GM18873 (cell line): ENCODE data around the gene SEC61A1.

Experiments
- ATAC-seq: cut with Tn5 transposase; IDR thresholded peaks from one replicate; pipeline ENCODE4 v1.9.1; 2021; ENCODE audit warnings: mild to moderate bottlenecking, moderate library complexity, moderate number of reproducible peaks; ENCODE audit not compliant: unreplicated experiment, low FRiP score

SEC61A1 gene

DNA sequence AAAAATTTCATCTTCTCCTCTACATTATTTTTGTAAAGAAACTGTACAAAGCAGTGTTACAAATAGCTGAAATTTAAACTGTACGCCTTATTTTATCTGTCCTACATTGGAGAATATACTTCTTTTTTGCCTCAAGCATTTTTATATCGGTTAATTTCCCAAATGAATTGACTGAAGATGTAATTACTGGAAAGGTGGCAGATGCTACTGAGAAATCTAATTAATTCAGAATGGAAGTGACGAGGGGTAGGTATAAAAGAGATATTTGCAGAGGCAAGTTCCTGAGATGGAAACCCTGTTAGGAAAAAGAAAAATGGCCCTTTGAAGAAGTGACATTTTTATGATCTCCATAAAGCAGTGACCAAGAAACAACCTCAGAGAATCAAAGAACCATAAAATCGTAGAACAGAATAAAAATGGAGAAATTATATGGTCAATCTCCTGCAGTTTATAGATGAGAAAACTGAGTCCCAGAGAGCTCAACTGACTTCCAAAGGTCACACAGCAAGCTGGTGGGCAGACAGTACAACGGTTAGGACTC, 51.0 kb downstream of the SEC61A1 start:
- no peak for ATAC-seq

DNA sequence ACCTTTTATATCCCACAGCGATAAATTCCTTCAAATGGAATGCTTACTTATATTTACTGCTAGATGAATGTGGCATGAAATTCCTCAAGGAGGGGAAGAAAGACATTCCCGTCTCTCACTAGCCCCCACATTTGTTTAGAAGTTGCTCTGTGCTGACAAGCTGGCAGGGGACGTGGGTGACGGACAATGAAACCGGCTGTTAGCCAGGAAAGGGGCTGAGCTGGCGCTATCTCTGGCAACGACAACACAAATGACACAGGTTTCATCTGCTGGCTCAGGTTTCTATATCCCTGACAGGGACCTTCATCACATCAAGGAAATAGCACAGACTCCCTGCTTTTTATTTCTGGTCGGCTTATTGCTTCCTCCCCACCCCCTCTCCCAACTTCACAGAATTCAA, 55.6 kb downstream of the SEC61A1 start:
- ATAC-seq: no peak

DNA sequence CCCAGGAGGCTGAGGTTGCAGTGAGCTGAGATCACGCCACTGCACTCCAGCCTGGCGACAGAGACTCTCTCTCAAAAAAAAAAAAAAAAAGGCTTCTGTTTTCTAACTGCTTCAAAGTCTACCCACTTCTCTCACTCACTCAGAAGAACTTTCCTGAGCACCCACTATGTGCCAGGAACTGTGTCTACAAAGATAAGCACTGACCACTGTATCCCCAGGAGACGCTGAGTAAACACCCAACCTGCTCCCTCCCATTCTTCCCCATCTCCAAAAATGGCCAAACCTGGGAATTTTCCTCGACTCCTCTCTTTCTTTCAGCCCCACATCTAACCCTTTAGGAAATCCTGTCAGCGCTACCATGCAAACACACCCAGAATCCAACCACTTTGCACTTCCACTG, 58.9 kb downstream of the SEC61A1 start:
- ATAC-seq: no peak

DNA sequence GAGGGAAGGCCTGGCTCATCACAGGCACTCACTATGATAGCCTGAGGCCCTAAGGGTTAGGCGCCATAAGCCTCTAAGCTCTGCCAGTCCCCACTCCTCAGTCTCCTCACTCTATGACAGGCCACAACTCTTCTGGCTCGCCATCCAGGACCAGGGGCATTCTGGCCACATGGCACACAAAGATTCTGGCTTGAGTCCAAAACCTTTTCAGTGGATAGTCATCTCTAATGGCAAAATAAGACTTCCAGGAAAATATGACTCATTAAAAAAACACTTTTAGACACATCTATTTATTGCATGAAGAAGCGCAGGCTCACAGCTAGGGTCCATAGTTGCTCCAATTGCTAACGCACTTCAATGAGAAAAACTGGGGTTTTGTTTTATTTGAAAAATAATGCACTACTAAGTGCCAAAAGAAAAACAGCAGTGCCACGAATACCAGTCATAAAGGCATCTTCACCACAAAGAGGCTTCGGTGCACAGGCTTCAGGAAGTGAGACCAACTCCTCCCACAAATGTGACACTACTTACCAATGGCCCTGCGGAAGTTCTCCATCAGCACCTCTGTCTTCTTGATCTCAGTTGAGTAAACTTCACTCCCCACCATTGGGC, 60.2 kb downstream of the SEC61A1 start:
- ATAC-seq: no peak

GRCh38 chr3:128113817-128114794, 61.9 kb downstream of the SEC61A1 start:
- no peak for ATAC-seq
